22Rv1 (cell line): ENCODE data around the gene TTLL3.

Experiments used
- CTCF ChIP-seq: fragments of 450-650 bp; IDR thresholded peaks from 2 replicates; pipeline ENCODE4 v1.5.1; 2017; ENCODE audit warnings: mild to moderate bottlenecking
- ZFX ChIP-seq: fragments of 450-650 bp; IDR thresholded peaks from 2 replicates; pipeline ENCODE4 v1.6.1; 2017; ENCODE audit warnings: antibody characterized with exemption, borderline replicate concordance

- TF ChIP-seq ZFX (no peak), CTCF (peak; percentile 69)
Observed at GRCh38 chr3:9786825-9787669, 23.0 kb upstream of the TTLL3 start.
